Karpas-422 (cell line): ENCODE results near the gene TWF2. TPM values are rescaled to one million over a fixed set of nuclear protein-coding genes. Genes with fewer than 3 reads are reported as not detected.

ENCODE experiments used
- DNase-seq: peaks from one replicate; pipeline ENCODE4 v3.0.0-alpha.2; 2015
- H2AFZ ChIP-seq: fragments of 200-600 bp; sonication (generic); 2 replicates; pipeline ENCODE4 v1.6.1; 2014; ENCODE audit warnings: antibody characterized with exemption, low read length, mixed read lengths
- H3K27ac ChIP-seq: fragments of 200-600 bp; sonication (generic); 2 replicates; pipeline ENCODE4 v1.5.1; 2014; ENCODE audit warnings: mild to moderate bottlenecking, low read length, moderate library complexity
- H3K27me3 ChIP-seq: fragments of 200-600 bp; sonication (generic); 2 replicates; pipeline ENCODE4 v1.6.1; 2014; ENCODE audit warnings: low read length, mixed read lengths
- H3K36me3 ChIP-seq: fragments of 200-600 bp; sonication (generic); 2 replicates; pipeline ENCODE4 v1.6.1; 2014; ENCODE audit warnings: low read length, mixed read lengths; ENCODE audit not compliant: insufficient read depth
- H3K4me1 ChIP-seq: fragments of 200-600 bp; sonication (generic); 2 replicates; pipeline ENCODE4 v1.6.1; 2014; ENCODE audit warnings: mild to moderate bottlenecking, low read length, mixed read lengths
- H3K4me2 ChIP-seq: fragments of 200-600 bp; sonication (generic); 2 replicates; pipeline ENCODE4 v1.6.1; 2014; ENCODE audit warnings: low read length, low read depth, mild to moderate bottlenecking; ENCODE audit not compliant: poor library complexity, severe bottlenecking
- H3K4me3 ChIP-seq: fragments of 200-600 bp; sonication (generic); 2 replicates; pipeline ENCODE4 v1.5.1; 2014; ENCODE audit warnings: mild to moderate bottlenecking, antibody characterized with exemption, low read length, mixed read lengths
- H3K79me2 ChIP-seq: fragments of 200-600 bp; sonication (generic); 2 replicates; pipeline ENCODE4 v1.6.1; 2014; ENCODE audit warnings: mild to moderate bottlenecking, low read length, mixed read lengths
- H3K9ac ChIP-seq: fragments of 200-600 bp; sonication (generic); 2 replicates; pipeline ENCODE4 v1.6.0; 2014; ENCODE audit warnings: low read length
- H3K9me2 ChIP-seq: fragments of 200-600 bp; sonication (generic), shearing (Covaris generic); replicated peaks from 2 replicates; pipeline ENCODE4 v1.6.0; 2014; ENCODE audit warnings: mild to moderate bottlenecking, low read length, moderate library complexity; ENCODE audit not compliant: insufficient read depth
- H3K9me3 ChIP-seq: fragments of 300-700, 200-600 bp; sonication (generic); 2 replicates; pipeline ENCODE4 v1.6.1; 2014; ENCODE audit warnings: low read length, mixed read lengths
- H4K20me1 ChIP-seq: fragments of 200-600 bp; sonication (generic); 2 replicates; pipeline ENCODE4 v1.6.1; 2014; ENCODE audit warnings: mild to moderate bottlenecking, antibody characterized with exemption, low read length, low read depth; ENCODE audit not compliant: insufficient read depth
- total RNA-seq: library from RNA; depleted of rRNA; stranded (reverse); fragments of >200 nt; shearing (Covaris generic); gene quantifications from 2 replicates; pipeline ENCODE4 v1.2.3, GENCODE V29; 2014; ENCODE audit warnings: low replicate concordance

The TWF2 gene
- total RNA-seq, 1 experiment from 2014 or later: 42.0 TPM

- Histone ChIP-seq H3K36me3 (peaks cover 68% of the 10 kb centered on the region), H3K4me1 (peaks cover 21% of the 10 kb centered on the region), H4K20me1 (peaks cover 46% of the 10 kb centered on the region), H3K27ac (no peak overlapping the region), H2AFZ (no peak overlapping the region), H3K9me3 (no peaks in the 10 kb centered on the region), H3K79me2 (peaks cover 94% of the 10 kb centered on the region), H3K27me3 (no peaks in the 10 kb centered on the region), H3K4me3 (no peak overlapping the region), H3K9me2 (no peaks in the 10 kb centered on the region), H3K4me2 (no peak overlapping the region), H3K9ac (no peak overlapping the region)
- no peak for DNase-seq
Measured at GRCh38 chr3:52268036-52268435, 29.1 kb upstream of the TWF2 start.

GRCh38 chr3:52265387-52265786 lies 26.4 kb upstream of the TWF2 start:
- Histone ChIP-seq H2AFZ (no peak overlapping the region), H3K4me2 (no peak overlapping the region), H3K27ac (no peak overlapping the region), H3K27me3 (no peaks in the 10 kb centered on the region), H4K20me1 (peaks cover 22% of the 10 kb centered on the region), H3K9ac (no peak overlapping the region), H3K4me1 (peaks cover 17% of the 10 kb centered on the region), H3K79me2 (peaks cover 93% of the 10 kb centered on the region), H3K4me3 (no peak overlapping the region), H3K9me2 (no peaks in the 10 kb centered on the region), H3K36me3 (peaks cover 66% of the 10 kb centered on the region; the same call in 1 of the 2 replicates), H3K9me3 (no peaks in the 10 kb centered on the region)
- DNase-seq: no peak

- H3K9me3 ChIP-seq: no peaks in the 10 kb centered on the region
- no peaks in the 10 kb centered on the region for H3K27me3 ChIP-seq
- H3K4me2 ChIP-seq: no peak overlapping the region
- H3K36me3 ChIP-seq: peaks cover 71% of the 10 kb centered on the region
- no peaks in the 10 kb centered on the region for H3K9me2 ChIP-seq
- no peak overlapping the region for H3K27ac ChIP-seq
- H3K9ac ChIP-seq: no peak overlapping the region
- no peak overlapping the region for H3K4me3 ChIP-seq
- peaks cover 9% of the 10 kb centered on the region for H4K20me1 ChIP-seq
- H3K4me1 ChIP-seq: peaks cover 17% of the 10 kb centered on the region
- no peak overlapping the region for H2AFZ ChIP-seq
- no peak for DNase-seq
- H3K79me2 ChIP-seq: peaks cover 72% of the 10 kb centered on the region
Measured at GRCh38 chr3:52262447-52262846, 23.5 kb upstream of the TWF2 start.

DNA sequence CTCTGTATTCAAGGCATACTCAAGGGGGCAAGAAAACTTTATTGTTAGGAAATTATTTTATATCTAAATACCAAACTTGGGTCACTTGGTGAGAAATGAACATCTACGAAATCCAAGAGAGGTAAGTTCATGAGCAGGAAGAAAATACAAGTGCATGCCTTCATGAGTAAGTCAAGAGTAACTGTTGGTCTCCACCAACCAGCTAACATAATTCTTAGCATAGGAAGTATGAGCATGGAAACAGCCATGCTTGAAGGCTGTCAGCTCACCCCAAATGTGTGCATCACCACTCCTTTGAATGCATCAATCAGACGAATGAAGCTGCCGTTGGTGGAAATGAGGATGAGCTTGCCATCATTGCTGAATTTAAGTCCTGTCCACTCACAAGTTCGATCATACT lies 20.5 kb upstream of the TWF2 start:
- H3K79me2 ChIP-seq: peaks cover 54% of the 10 kb centered on the region
- no peak overlapping the region for H3K4me3 ChIP-seq
- H4K20me1 ChIP-seq: peaks cover 17% of the 10 kb centered on the region
- DNase-seq: no peak
- H3K4me1 ChIP-seq: peaks cover 35% of the 10 kb centered on the region
- no peak overlapping the region for H3K27ac ChIP-seq
- peaks cover 74% of the 10 kb centered on the region for H3K36me3 ChIP-seq
- H3K9ac ChIP-seq: no peak overlapping the region
- no peak overlapping the region for H2AFZ ChIP-seq
- H3K4me2 ChIP-seq: no peak overlapping the region
- no peaks in the 10 kb centered on the region for H3K9me2 ChIP-seq
- H3K9me3 ChIP-seq: no peaks in the 10 kb centered on the region
- no peaks in the 10 kb centered on the region for H3K27me3 ChIP-seq

DNA sequence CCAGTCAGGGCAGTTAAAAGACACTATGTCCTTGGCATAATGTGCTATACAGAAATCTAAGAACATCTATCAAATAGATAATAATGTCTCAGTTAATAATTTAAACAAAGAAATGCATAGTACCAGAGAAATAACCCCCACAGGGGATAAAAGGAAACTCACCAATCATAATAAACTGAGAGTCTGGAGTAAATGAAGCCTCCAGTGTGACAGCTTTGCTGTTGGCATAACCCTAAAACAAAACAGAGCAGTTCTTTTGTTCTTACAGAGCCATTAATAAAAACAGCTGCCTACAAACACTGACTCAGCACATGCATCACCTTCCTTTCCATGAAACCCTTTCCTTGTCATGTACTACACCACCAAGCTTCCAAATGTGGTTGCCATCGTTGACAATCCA lies 20.1 kb upstream of the TWF2 start:
- no peak overlapping the region for H3K27ac ChIP-seq
- no peak for DNase-seq
- no peaks in the 10 kb centered on the region for H3K9me2 ChIP-seq
- H3K79me2 ChIP-seq: peaks cover 50% of the 10 kb centered on the region
- H3K9ac ChIP-seq: no peak overlapping the region
- no peak overlapping the region for H2AFZ ChIP-seq
- H3K36me3 ChIP-seq: peaks cover 70% of the 10 kb centered on the region
- peaks cover 21% of the 10 kb centered on the region for H4K20me1 ChIP-seq
- no peak overlapping the region for H3K4me3 ChIP-seq
- H3K27me3 ChIP-seq: no peaks in the 10 kb centered on the region
- H3K9me3 ChIP-seq: no peaks in the 10 kb centered on the region
- H3K4me2 ChIP-seq: no peak overlapping the region
- peaks cover 39% of the 10 kb centered on the region for H3K4me1 ChIP-seq

DNA sequence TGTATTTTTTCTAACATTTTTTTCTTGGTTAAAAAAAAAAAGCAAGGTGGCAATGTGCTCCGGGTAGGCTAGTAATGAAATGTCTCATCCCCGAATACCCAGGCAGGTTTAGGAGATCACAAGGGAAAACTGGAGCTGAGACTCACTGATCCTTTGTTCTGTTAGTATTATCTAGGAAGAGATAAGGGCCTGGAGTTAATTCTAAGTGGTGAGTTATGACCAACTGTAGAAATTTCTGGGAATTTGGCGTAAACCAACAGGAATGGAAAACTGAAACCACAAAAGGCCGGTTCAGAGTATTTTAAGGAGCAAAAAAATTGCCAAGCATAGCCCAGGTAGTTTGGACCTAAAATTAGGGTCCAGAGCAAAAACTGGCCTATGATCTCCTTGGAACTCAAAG lies 19.0 kb upstream of the TWF2 start:
- H4K20me1 ChIP-seq: peaks cover 24% of the 10 kb centered on the region; the same call in 1 of the 2 replicates

GRCh38 chr3:52256622-52257021 lies 17.7 kb upstream of the TWF2 start:
- H3K4me1 ChIP-seq: peaks cover 36% of the 10 kb centered on the region
- H3K4me2 ChIP-seq: no peak overlapping the region
- H3K9ac ChIP-seq: no peak overlapping the region
- peaks cover 24% of the 10 kb centered on the region; the same call in 1 of the 2 replicates for H4K20me1 ChIP-seq
- peaks cover 66% of the 10 kb centered on the region for H3K36me3 ChIP-seq
- no peaks in the 10 kb centered on the region for H3K9me3 ChIP-seq
- no peak overlapping the region for H3K4me3 ChIP-seq
- no peak for DNase-seq
- H3K79me2 ChIP-seq: peaks cover 25% of the 10 kb centered on the region
- H3K9me2 ChIP-seq: no peaks in the 10 kb centered on the region
- H3K27ac ChIP-seq: no peak overlapping the region
- H2AFZ ChIP-seq: no peak overlapping the region
- H3K27me3 ChIP-seq: no peaks in the 10 kb centered on the region

More for the DNA sequence above, 19.0 kb upstream of the TWF2 start:
- Histone ChIP-seq H3K4me3 (no peak overlapping the region), H2AFZ (no peak overlapping the region), H3K79me2 (peaks cover 38% of the 10 kb centered on the region), H3K27me3 (no peaks in the 10 kb centered on the region), H3K9ac (no peak overlapping the region), H3K4me2 (no peak overlapping the region), H3K9me2 (no peaks in the 10 kb centered on the region), H3K4me1 (peaks cover 44% of the 10 kb centered on the region), H3K27ac (no peak overlapping the region), H3K9me3 (no peaks in the 10 kb centered on the region), H3K36me3 (peaks cover 69% of the 10 kb centered on the region)
- no peak for DNase-seq

DNA sequence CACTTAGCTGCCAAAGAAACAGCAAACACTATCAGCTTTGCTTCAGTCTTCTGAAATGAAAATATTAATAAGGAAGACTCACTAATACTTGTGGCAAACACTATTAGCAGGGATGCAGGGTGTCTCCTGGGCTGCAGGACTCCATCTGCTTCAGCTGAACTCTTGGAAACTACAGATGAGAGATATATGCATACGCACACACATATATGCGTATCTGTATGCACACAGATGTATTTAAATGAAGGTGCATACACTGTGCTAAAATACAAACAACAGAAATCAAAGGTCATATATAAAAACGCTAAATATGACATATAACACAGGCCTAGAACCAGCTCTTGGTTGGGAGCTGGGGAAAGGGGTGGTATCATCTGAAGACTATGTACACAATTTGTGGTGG lies 17.2 kb upstream of the TWF2 start:
- no peak overlapping the region for H3K4me3 ChIP-seq
- H3K9ac ChIP-seq: no peak overlapping the region
- H3K9me2 ChIP-seq: no peaks in the 10 kb centered on the region
- no peaks in the 10 kb centered on the region for H3K9me3 ChIP-seq
- H3K27me3 ChIP-seq: no peaks in the 10 kb centered on the region
- DNase-seq: no peak
- H3K4me1 ChIP-seq: peaks cover 36% of the 10 kb centered on the region
- H4K20me1 ChIP-seq: peaks cover 24% of the 10 kb centered on the region; the same call in 1 of the 2 replicates
- no peak overlapping the region for H2AFZ ChIP-seq
- H3K36me3 ChIP-seq: peaks cover 64% of the 10 kb centered on the region
- no peak overlapping the region for H3K27ac ChIP-seq
- H3K4me2 ChIP-seq: no peak overlapping the region
- peaks cover 22% of the 10 kb centered on the region; the same call in 1 of the 2 replicates for H3K79me2 ChIP-seq
